Gastrocnemius medialis (tissue), 4 donors: ENCODE data around the gene KCNK2. TPM values are rescaled to one million over a fixed set of nuclear protein-coding genes. Genes with fewer than 3 reads are reported as not detected.

ENCODE experiments used
- ATAC-seq, 2 donors: fragments of 150-250 bp; one replicate each; pipeline ENCODE4 v1.9.1; 2016
- DNase-seq, 2 donors: peaks; one replicate each; pipeline ENCODE4 v3.0.0-alpha.2; 2019
- H3K27ac ChIP-seq, 4 donors: fragments of 200-600 bp; sonication (generic); 1 replicate in 1 of 4; 2 replicates in 3 of 4; pipeline ENCODE4 v1.5.1; 2016 to 2018; ENCODE audit warnings: mild to moderate bottlenecking in 2 of 4, moderate library complexity in 1 of 4
- H3K27me3 ChIP-seq, 3 donors: fragments of 200-600 bp; sonication (generic) in 2 of 3; 1 replicate in 1 of 3; 2 replicates in 2 of 3; pipeline versions ENCODE4 v1.5.1 to v1.6.0; 2016 to 2019; ENCODE audit warnings: mild to moderate bottlenecking in 1 of 3, moderate library complexity in 1 of 3
- H3K36me3 ChIP-seq, 2 donors: fragments of 200-600 bp; sonication (generic) in 1 of 2; one replicate each; pipeline ENCODE4 v1.5.1; 2017 to 2018
- H3K4me1 ChIP-seq, 2 donors: fragments of 200-600 bp; sonication (generic) in 1 of 2; one replicate each; pipeline ENCODE4 v1.5.1; 2016 to 2017; ENCODE audit warnings: mild to moderate bottlenecking in 2 of 2
- H3K4me3 ChIP-seq, 4 donors: fragments of 200-600 bp; sonication (generic) in 3 of 4; 1 replicate in 1 of 4; 2 replicates in 3 of 4; pipeline ENCODE4 v1.5.1; 2016 to 2019; ENCODE audit warnings: mild to moderate bottlenecking in 2 of 4
- H3K9me3 ChIP-seq, 3 donors: fragments of 200-600 bp; sonication (generic) in 2 of 3; 1 replicate in 1 of 3; 2 replicates in 2 of 3; pipeline ENCODE4 v1.5.1; 2016 to 2019
- POLR2A ChIP-seq, 2 donors: fragments of 450-650 bp; IDR thresholded peaks; one replicate each; pipeline ENCODE4 v1.6.1; 2017; ENCODE audit warnings: antibody characterized with exemption in 2 of 2, mild to moderate bottlenecking in 2 of 2, moderate library complexity in 2 of 2
- in situ Hi-C, 4 donors: fragments of 200-750 bp; cut with MboI; loops; one replicate each; pipeline versions ENCODE4 v1.15.0 to v1.8.0; 2017; ENCODE audit warnings: low sequenced_read_pairs in 4 of 4
- intact Hi-C: fragments of 100-400 bp; cut with DNase I; formaldehyde crosslinking; loops from one replicate; pipeline ENCODE4 v1.15.1; 2023; ENCODE audit warnings: low total_unique reads
- total RNA-seq, 4 donors: library from RNA; depleted of rRNA; stranded (reverse); fragments of >200 nt; gene quantifications; one replicate each; pipeline versions ENCODE4 v1.1.0 to v1.2.3, GENCODE V29; 2016
- TF ChIP-seq, protein P1 (sequence below), 5 experiments: fragments of 450-650 bp in 3 of 5; fragments of 200-600 bp in 2 of 5; sonication (generic) in 2 of 5; IDR thresholded peaks in 4 of 5; conservative IDR thresholded peaks in 1 of 5; 1 replicate in 4 of 5; 2 replicates in 1 of 5; pipeline ENCODE4 v1.5.1; 2016 to 2019; ENCODE audit warnings: antibody characterized with exemption in 5 of 5, mild to moderate bottlenecking in 3 of 5, moderate library complexity in 3 of 5

Gene KCNK2
- total RNA-seq, 4 donors from 2014 or later: 0.56 to 2.4 (median 0.97) TPM

DNA sequence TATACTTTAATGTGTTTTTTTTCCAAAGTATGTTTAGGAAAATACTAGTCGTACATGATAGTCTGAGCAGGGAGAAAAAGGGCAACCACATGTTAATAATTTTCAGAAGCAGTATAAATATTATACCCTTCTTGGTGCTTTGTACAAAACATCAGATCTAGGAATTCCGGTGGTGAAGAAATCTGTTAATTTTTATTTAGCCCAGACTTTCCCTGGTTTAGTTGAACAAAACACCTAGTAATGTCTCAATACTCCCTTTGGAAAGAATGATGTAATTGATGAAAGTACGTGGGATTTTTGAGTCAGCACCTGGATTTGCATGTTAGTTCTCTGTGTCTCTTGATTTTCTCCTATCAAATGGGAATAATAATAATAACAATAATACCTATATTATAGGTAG, 38.4 kb upstream of the KCNK2 start:
- TF ChIP-seq, protein P1, sequence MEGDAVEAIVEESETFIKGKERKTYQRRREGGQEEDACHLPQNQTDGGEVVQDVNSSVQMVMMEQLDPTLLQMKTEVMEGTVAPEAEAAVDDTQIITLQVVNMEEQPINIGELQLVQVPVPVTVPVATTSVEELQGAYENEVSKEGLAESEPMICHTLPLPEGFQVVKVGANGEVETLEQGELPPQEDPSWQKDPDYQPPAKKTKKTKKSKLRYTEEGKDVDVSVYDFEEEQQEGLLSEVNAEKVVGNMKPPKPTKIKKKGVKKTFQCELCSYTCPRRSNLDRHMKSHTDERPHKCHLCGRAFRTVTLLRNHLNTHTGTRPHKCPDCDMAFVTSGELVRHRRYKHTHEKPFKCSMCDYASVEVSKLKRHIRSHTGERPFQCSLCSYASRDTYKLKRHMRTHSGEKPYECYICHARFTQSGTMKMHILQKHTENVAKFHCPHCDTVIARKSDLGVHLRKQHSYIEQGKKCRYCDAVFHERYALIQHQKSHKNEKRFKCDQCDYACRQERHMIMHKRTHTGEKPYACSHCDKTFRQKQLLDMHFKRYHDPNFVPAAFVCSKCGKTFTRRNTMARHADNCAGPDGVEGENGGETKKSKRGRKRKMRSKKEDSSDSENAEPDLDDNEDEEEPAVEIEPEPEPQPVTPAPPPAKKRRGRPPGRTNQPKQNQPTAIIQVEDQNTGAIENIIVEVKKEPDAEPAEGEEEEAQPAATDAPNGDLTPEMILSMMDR (IDR thresholded peaks at IDR 0.05 in 4 of 5, conservative IDR thresholded peaks at IDR 0.05 in 1 of 5): no peak
- TF ChIP-seq POLR2A (IDR thresholded peaks at IDR 0.05): no peak
- H3K36me3 ChIP-seq: no peaks in the 10 kb centered on the region
- ATAC-seq (no peak), DNase-seq (no peak)
- no peak overlapping the region for H3K4me3 ChIP-seq
- H3K9me3 ChIP-seq: no peaks in the 10 kb centered on the region
- no peaks in the 10 kb centered on the region for H3K27me3 ChIP-seq
- no peak overlapping the region for H3K27ac ChIP-seq
- H3K4me1 ChIP-seq: no peaks in the 10 kb centered on the region
- in situ Hi-C loops (no loop called here), intact Hi-C loops (no loop called here)

DNA sequence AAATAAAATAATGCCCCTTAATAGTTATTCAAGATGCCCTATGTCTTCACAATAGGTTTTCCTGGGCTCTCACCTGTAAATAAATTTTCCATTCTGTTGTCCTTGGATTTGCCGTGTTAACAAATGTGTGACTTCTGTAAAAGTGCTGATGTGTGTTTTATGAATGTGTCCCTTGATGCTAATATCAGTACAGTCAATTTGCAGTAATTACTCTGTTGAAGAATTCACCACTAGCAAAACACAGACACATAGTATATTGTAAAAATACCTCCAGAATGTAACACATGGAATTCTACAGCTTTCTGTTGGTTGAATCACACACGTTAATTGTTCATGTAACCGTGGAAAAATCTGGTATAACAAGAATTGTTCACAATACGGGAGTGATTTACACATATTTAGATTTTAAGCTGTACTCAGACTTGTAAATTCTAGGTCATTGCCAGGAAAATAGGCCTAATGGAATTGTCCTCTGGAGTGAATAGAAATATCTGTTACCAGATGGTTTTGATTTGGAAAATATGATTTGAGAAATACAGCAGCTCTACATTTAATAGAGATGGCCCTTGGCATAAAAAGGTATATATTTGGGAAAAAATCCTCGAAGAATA, 36.7 kb upstream of the KCNK2 start:
- intact Hi-C loops: no loop called here
- no peaks in the 10 kb centered on the region for H3K27me3 ChIP-seq

GRCh38 chr1:215052256-215053015, 30.1 kb upstream of the KCNK2 start:
- DNase-seq (no peak), ATAC-seq (no peak)
- no peak for TF ChIP-seq POLR2A (IDR thresholded peaks at IDR 0.05)
- TF ChIP-seq, protein P1 (IDR thresholded peaks at IDR 0.05 in 4 of 5, conservative IDR thresholded peaks at IDR 0.05 in 1 of 5): no peak
- Histone ChIP-seq H3K27me3 (no peaks in the 10 kb centered on the region), H3K36me3 (no peaks in the 10 kb centered on the region), H3K9me3 (no peaks in the 10 kb centered on the region), H3K4me3 (no peak overlapping the region), H3K4me1 (no peaks in the 10 kb centered on the region), H3K27ac (no peak overlapping the region)
- in situ Hi-C loops: no loop called here
- intact Hi-C loops: no loop called here

More for the DNA sequence above, 36.7 kb upstream of the KCNK2 start:
- no peak for DNase-seq
- Histone ChIP-seq H3K4me1 (no peaks in the 10 kb centered on the region), H3K4me3 (no peak overlapping the region), H3K9me3 (no peaks in the 10 kb centered on the region), H3K36me3 (no peaks in the 10 kb centered on the region), H3K27ac (no peak overlapping the region)
- no peak for ATAC-seq
- TF ChIP-seq, protein P1 (IDR thresholded peaks at IDR 0.05 in 4 of 5, conservative IDR thresholded peaks at IDR 0.05 in 1 of 5): no peak
- no peak for TF ChIP-seq POLR2A (IDR thresholded peaks at IDR 0.05)
- in situ Hi-C loops: no loop called here

DNA sequence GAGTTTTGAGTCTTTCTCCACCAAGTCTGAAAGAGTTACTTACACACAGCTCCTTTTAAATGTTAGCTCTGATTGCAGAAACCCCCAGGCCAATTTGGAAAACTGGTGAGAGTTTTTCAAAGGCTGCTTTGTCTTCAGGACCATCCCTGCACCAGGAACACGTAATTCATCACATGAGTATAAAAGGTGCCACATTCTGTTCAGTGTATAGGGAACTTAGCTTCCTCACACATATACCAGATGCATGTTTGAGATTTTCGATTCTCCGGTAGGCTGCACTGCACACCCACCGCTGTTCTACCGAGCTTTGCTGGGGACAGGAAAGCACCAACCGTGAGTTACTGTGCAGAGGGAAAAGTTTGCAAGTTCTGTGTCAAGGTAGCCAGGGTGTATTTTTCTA, 28.3 kb upstream of the KCNK2 start:
- in situ Hi-C loops: no loop called here
- no peak for ATAC-seq
- intact Hi-C loops: no loop called here
- H3K36me3 ChIP-seq: no peaks in the 10 kb centered on the region
- H3K27me3 ChIP-seq: no peaks in the 10 kb centered on the region
- DNase-seq: no peak
- no peaks in the 10 kb centered on the region for H3K4me1 ChIP-seq
- TF ChIP-seq POLR2A (IDR thresholded peaks at IDR 0.05): no peak
- TF ChIP-seq, protein P1 (IDR thresholded peaks at IDR 0.05 in 4 of 5, conservative IDR thresholded peaks at IDR 0.05 in 1 of 5): no peak
- H3K27ac ChIP-seq: no peak overlapping the region
- H3K4me3 ChIP-seq: no peak overlapping the region
- H3K9me3 ChIP-seq: no peaks in the 10 kb centered on the region
